H1 (cell line): Measurements from ENCODE around the gene FGF2. TPM values are rescaled to one million over a fixed set of nuclear protein-coding genes. Genes with fewer than 3 reads are reported as not detected.

ENCODE experiments used
- EP300 ChIP-seq, 2 experiments: IDR thresholded peaks; 1 replicate in 1 of 2; 2 replicates in 1 of 2; pipeline ENCODE4 v1.6.1; 2011 to 2012; ENCODE audit warnings: low read depth in 2 of 2, low read length in 2 of 2, mild to moderate bottlenecking in 2 of 2, borderline replicate concordance in 1 of 2, inconsistent platforms in 1 of 2, moderate library complexity in 1 of 2
- HDAC2 ChIP-seq, 2 experiments: fragments of 300-600 bp in 1 of 2; sonication (generic) in 1 of 2; IDR thresholded peaks; 2 replicates each; pipeline ENCODE4 v1.6.1; 2011 to 2012; ENCODE audit warnings: low read depth in 2 of 2, low read length in 2 of 2, mild to moderate bottlenecking in 2 of 2, moderate library complexity in 2 of 2, borderline replicate concordance in 1 of 2, inconsistent platforms in 1 of 2
- KDM4A ChIP-seq: IDR thresholded peaks from one replicate; pipeline ENCODE4 v1.7.1; 2012; ENCODE audit warnings: low read depth, mild to moderate bottlenecking, moderate library complexity, low read length, inconsistent platforms; ENCODE audit not compliant: severe bottlenecking
- PHF8 ChIP-seq: fragments of 200-600 bp; sonication (generic); conservative IDR thresholded peaks from 2 replicates; pipeline ENCODE4 v1.7.1; 2012; ENCODE audit warnings: low read depth, mild to moderate bottlenecking, inconsistent platforms, low read length, moderate library complexity
- polyA plus RNA-seq, 7 experiments: library from polyadenylated mRNA; depleted of rRNA in 3 of 7; stranded (reverse) in 5 of 7; unstranded in 2 of 7; fragments of >200 nt in 5 of 7; fragments of 200-250 nt in 2 of 7; gene quantifications; 1 replicate in 5 of 7; 2 replicates in 1 of 7; 4 replicates in 1 of 7; pipeline versions ENCODE4 v1.2.1 to v1.2.3, GENCODE V29; 2011 to 2013; ENCODE audit warnings: missing spikeins in 2 of 7, mixed read lengths in 2 of 7
- total RNA-seq: library from RNA; stranded (reverse); fragmentation: NEBNext Ultra II Directional; extraction: Animal tissue kit (Norgen Biotek cat#: 25700); gene quantifications from 2 replicates; pipeline ENCODE4 v1.2.1, GENCODE V29; 2021
- TF ChIP-seq, protein P1 (sequence below): fragments of 300-600 bp; sonication (generic); IDR thresholded peaks from 2 replicates; pipeline ENCODE4 v1.7.1; 2012; ENCODE audit warnings: low read length, moderate library complexity, mild to moderate bottlenecking, inconsistent platforms; ENCODE audit not compliant: insufficient replicate concordance
- TF ChIP-seq, protein P2 (sequence below), 3 experiments: IDR thresholded peaks; 1 replicate in 2 of 3; 2 replicates in 1 of 3; pipeline versions ENCODE4 v1.5.1 to v1.6.1; 2011; ENCODE audit warnings: low read length in 3 of 3, mild to moderate bottlenecking in 3 of 3, inconsistent platforms in 2 of 3, low read depth in 1 of 3, moderate library complexity in 1 of 3; ENCODE audit not compliant: insufficient read depth in 1 of 3; ENCODE audit errors: control extremely low read depth in 1 of 3

The FGF2 gene
- total and polyA plus RNA-seq, 2 of the 8 experiments (the other 6 are each of a cell fraction or from before 2014, with no cell fraction given), result 23.4 to 145 TPM

DNA sequence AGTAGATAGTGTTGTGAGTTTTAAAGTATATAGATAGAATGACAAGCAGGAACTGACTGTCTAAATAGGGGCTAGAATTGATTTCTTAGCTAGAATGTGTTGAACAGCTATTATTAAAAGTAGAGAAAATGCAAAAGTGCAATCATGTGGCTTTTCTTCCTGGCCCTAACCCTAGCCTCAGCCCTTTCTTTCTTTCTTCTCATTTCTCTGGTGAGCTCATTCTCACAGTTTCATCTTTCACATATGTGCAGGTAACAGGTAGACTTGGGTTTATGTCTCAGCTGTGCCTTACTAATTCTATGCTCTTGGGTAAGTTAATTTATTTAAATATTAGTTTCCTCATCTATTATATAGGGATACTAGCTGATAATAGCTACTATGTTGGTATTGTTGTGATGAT, 24.9 kb downstream of the FGF2 start (continued):
- TF ChIP-seq, protein P1, sequence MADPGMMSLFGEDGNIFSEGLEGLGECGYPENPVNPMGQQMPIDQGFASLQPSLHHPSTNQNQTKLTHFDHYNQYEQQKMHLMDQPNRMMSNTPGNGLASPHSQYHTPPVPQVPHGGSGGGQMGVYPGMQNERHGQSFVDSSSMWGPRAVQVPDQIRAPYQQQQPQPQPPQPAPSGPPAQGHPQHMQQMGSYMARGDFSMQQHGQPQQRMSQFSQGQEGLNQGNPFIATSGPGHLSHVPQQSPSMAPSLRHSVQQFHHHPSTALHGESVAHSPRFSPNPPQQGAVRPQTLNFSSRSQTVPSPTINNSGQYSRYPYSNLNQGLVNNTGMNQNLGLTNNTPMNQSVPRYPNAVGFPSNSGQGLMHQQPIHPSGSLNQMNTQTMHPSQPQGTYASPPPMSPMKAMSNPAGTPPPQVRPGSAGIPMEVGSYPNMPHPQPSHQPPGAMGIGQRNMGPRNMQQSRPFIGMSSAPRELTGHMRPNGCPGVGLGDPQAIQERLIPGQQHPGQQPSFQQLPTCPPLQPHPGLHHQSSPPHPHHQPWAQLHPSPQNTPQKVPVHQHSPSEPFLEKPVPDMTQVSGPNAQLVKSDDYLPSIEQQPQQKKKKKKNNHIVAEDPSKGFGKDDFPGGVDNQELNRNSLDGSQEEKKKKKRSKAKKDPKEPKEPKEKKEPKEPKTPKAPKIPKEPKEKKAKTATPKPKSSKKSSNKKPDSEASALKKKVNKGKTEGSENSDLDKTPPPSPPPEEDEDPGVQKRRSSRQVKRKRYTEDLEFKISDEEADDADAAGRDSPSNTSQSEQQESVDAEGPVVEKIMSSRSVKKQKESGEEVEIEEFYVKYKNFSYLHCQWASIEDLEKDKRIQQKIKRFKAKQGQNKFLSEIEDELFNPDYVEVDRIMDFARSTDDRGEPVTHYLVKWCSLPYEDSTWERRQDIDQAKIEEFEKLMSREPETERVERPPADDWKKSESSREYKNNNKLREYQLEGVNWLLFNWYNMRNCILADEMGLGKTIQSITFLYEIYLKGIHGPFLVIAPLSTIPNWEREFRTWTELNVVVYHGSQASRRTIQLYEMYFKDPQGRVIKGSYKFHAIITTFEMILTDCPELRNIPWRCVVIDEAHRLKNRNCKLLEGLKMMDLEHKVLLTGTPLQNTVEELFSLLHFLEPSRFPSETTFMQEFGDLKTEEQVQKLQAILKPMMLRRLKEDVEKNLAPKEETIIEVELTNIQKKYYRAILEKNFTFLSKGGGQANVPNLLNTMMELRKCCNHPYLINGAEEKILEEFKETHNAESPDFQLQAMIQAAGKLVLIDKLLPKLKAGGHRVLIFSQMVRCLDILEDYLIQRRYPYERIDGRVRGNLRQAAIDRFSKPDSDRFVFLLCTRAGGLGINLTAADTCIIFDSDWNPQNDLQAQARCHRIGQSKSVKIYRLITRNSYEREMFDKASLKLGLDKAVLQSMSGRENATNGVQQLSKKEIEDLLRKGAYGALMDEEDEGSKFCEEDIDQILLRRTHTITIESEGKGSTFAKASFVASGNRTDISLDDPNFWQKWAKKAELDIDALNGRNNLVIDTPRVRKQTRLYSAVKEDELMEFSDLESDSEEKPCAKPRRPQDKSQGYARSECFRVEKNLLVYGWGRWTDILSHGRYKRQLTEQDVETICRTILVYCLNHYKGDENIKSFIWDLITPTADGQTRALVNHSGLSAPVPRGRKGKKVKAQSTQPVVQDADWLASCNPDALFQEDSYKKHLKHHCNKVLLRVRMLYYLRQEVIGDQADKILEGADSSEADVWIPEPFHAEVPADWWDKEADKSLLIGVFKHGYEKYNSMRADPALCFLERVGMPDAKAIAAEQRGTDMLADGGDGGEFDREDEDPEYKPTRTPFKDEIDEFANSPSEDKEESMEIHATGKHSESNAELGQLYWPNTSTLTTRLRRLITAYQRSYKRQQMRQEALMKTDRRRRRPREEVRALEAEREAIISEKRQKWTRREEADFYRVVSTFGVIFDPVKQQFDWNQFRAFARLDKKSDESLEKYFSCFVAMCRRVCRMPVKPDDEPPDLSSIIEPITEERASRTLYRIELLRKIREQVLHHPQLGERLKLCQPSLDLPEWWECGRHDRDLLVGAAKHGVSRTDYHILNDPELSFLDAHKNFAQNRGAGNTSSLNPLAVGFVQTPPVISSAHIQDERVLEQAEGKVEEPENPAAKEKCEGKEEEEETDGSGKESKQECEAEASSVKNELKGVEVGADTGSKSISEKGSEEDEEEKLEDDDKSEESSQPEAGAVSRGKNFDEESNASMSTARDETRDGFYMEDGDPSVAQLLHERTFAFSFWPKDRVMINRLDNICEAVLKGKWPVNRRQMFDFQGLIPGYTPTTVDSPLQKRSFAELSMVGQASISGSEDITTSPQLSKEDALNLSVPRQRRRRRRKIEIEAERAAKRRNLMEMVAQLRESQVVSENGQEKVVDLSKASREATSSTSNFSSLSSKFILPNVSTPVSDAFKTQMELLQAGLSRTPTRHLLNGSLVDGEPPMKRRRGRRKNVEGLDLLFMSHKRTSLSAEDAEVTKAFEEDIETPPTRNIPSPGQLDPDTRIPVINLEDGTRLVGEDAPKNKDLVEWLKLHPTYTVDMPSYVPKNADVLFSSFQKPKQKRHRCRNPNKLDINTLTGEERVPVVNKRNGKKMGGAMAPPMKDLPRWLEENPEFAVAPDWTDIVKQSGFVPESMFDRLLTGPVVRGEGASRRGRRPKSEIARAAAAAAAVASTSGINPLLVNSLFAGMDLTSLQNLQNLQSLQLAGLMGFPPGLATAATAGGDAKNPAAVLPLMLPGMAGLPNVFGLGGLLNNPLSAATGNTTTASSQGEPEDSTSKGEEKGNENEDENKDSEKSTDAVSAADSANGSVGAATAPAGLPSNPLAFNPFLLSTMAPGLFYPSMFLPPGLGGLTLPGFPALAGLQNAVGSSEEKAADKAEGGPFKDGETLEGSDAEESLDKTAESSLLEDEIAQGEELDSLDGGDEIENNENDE, result no peak
- TF ChIP-seq HDAC2 (IDR thresholded peaks at IDR 0.05; ENCODE audit: borderline replicate concordance in 1 of 2, low read depth in 2 of 2, low read length in 2 of 2), result no peak
- TF ChIP-seq, protein P2, sequence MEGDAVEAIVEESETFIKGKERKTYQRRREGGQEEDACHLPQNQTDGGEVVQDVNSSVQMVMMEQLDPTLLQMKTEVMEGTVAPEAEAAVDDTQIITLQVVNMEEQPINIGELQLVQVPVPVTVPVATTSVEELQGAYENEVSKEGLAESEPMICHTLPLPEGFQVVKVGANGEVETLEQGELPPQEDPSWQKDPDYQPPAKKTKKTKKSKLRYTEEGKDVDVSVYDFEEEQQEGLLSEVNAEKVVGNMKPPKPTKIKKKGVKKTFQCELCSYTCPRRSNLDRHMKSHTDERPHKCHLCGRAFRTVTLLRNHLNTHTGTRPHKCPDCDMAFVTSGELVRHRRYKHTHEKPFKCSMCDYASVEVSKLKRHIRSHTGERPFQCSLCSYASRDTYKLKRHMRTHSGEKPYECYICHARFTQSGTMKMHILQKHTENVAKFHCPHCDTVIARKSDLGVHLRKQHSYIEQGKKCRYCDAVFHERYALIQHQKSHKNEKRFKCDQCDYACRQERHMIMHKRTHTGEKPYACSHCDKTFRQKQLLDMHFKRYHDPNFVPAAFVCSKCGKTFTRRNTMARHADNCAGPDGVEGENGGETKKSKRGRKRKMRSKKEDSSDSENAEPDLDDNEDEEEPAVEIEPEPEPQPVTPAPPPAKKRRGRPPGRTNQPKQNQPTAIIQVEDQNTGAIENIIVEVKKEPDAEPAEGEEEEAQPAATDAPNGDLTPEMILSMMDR (IDR thresholded peaks at IDR 0.05; ENCODE audit: control extremely low read depth in 1 of 3, insufficient read depth in 1 of 3, low read depth in 1 of 3, low read length in 3 of 3), result no peak
- no peak for TF ChIP-seq EP300 (IDR thresholded peaks at IDR 0.05; ENCODE audit: borderline replicate concordance in 1 of 2, low read depth in 2 of 2, low read length in 2 of 2)
- no peak for TF ChIP-seq PHF8
- TF ChIP-seq KDM4A, result no peak
